NAMALWA (cell line): ENCODE results near the gene PIGU.
A peak's percentile ranks its signal among the peaks of the same experiment; 100 is the strongest.
"Not testable (repeated sequence)": the region's sequence is repeated elsewhere in the genome, so short reads cannot be mapped to it uniquely, and the experiment has no call there.

Experiments used
- DNase-seq: peaks from one replicate; pipeline ENCODE4 v3.0.0-alpha.2; 2015; ENCODE audit warnings: low spot score

Gene PIGU

DNA sequence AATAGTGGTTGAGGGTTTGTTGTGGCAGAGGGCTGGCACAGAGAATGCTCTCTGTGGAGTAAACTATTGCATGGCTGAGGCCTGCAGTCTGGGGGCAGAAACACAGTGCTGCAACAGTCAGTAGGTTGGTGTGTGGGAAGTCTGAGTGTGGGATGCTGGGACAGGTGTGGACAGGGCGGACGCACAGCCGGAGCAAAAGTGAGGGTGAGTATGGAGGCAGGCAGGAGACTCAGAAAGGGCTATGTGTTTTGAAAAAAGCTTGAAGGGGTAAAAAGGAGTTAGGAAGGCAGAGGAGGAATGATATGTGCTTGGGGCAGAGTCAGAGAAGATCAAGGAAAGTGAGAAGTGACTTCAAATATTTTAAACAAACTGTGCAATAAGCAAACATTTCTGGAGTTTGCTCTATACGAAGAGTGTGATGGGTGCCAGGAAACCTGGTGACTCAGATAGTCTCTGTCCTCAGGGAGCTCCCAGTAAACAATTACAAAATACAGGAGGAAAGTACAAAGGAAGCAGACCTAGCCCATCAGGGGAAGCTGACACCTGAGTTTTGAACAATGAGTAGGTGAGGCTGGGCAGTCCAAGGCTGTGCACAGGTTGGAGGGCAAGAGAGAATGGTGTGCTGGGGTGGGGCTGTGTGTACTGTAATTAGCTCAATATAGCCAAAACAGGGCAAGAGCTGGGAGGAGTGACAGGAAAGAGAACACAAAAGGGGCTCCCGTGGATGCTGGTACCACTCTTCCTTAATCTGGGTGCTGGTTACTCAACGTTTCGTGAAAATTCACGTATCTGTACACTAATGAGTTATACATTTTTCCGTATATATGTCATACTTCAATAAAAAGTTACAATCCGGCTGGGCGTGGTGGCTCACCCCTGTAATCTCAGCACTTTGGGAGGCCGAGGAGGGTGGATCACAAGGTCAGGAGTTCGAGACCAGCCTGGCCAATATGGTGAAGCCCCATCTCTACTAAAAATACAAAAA lies 55.2 kb downstream of the PIGU start:
- no peak for DNase-seq

DNA sequence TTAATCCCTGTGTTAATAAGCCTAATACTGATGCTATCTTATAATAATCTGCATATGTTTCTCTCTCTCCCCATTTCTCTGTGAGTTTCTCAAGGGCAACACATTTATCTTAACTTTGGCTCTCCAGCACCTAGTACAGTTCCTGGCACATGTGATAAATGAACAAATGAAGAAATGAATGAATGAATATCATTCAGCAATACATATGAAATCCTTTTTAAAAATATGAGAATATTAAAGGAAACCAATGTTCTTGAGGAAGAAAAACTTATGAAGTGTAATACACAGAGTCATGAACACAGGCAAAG lies 55.9 kb downstream of the PIGU start:
- no peak for DNase-seq

DNA sequence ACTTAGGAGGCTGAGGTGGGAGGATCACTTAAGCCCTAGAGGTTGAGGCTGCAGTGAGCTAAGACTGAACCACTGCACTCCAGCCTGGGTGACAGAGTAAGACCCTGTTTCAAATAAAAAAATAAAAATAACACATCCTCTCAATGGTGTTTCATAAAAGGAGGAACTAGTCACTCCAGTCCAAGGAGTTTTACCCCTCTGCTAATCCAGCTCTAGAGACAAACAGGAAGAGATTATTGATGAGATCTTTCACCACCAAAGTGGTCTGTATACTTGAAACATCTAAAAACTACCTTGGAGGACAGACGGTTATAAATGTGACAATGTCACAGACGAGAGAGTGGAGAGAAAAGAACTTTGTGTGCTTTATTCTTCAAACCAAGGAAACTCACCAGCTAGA lies 58.2 kb downstream of the PIGU start:
- no peak for DNase-seq

DNA sequence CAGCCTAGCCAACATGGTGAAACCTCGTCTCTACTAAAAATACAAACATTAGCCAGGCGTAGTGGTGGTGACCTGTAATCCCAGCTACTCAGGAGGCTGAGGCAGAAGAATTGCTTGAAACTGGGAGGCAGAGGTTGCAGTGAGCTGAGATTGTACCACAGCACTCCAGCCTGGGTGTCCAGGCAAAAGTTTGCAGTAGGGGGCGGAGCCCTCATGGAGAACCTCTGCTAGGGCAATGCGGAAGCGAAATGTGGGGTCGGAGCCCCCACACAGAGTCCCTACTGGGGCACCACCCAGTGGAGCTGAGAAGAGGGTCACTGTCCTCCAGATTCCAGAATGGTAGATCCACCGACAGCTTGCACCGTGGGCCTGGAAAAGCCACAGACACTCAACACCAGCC lies 60.0 kb downstream of the PIGU start:
- not testable (repeated sequence) for DNase-seq

DNA sequence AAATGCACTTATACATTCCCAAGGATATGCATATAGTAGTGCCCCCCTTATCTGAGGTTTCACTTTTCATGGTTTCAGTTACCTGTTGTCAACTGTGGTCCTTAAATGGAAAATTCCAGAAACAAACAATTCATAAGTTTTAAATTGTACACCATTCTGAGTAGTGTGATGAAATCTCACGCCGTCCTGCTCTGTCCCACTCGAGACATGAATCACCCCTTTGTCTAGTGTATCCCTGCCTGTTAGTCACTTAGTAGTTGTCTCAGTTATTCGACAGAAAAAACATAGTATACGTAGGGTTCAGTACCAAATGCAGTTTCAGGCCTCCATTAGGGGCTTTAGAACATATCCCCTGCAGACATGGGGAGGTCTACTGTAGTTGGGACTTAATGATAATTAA lies 61.4 kb downstream of the PIGU start:
- no peak for DNase-seq

DNA sequence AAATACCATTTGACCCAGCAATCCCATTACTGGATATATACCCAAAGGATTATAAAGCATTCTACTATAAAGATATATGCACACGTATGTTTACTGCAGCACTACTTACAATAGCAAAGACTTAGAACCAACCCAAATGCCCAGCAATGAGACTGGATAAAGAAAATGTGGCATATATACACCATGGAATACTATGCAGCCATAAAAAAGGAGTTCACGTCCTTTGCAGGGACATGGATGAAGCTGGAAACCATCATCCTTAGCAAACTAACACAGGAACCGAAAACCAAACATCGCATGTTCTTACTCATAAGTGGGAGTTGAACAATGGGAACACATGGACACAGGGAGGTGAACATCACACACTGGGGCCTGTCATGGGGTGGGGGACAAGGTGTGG lies 64.9 kb downstream of the PIGU start:
- not testable (repeated sequence) for DNase-seq

DNA sequence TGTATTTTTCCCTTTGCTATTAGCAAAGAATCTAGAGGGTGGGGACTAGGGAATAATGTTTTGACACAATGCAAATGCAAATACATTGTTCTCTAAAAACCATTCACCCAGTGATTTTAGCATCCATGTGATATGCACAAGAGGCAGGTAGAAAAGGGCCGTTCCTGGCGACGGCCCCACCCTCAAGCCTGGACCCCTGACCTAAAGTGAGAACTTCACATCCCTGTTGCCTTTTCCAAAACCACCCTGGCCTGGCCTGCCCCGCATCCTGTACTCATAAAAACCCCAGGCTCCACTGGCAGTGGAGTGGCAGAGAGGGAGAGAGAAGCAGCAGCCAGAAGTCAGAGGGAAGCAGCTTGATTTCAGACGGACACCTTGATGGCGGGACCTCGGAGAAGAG lies 69.8 kb downstream of the PIGU start:
- DNase-seq = no peak

DNA sequence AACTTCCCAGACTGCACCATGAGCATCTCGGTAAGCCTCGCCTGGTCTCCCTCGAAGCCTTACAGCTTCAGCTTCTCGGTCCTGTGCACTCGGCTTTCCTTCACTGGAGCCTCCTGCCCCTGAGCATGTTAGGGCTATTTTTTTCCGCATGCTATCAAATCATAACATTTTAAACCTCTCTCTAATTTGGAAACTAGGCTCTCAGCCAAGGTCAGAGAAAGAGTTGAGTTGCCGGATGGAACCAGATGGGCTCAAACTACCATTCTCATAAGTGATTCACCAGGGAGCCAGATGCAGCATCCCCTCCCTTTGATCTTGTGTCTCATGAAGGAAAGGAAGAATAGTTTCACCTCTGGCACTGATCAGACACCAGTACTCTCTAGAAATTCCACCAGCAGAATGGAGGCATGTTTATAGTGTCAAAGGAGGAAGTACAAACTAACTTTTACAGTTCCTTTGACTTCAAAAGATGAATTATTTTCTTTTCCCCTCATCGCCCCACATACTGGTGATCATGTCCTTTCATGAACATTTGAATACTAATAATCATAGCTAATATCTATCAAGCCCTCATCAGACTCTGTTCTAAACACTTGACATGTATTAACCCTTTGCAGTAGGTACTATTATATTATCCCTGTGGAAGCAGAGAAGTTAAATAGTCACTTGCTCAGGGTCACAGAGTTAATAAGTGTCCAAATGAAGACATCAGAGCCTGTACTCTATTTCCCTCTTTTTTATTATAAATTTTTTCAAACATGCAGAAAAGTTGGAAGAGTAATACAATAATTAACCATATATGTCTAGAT lies 71.7 kb downstream of the PIGU start:
- DNase-seq = no peak

DNA sequence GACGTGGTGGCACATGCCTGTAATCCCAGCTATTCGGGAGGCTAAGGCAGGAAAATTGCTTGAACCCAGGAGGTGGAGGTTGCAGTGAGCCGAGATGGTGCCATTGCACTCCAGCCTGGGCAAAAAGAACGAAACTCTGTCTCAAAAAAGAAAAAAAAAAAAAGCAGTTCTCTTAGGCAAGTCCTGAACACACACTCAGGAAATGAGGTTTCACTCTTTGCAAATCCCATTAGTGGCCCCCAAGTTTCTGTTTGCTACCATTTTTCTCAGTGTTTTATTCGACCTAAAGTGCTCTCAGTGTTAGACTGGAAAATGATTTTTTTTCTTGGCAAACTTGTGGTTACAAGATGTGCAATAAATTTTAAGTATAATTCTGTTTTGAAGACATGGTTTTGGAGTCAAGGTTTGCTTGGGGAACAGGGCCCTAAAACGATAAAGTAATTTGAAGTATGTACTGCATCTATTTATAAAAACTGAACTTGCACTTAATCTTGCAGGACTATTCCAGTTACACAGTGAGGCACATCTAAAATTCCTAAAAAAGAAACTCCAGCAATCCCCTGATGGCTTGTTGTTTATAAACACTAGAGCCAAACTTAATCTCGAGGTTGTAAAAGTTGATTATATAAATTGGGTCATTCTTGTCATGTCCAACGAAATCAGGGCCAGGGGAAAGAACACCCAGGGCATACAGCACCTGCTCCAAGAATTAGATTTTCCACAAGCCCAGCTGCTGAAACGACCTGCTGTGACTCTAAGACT lies 75.8 kb downstream of the PIGU start:
- no peak for DNase-seq

DNA sequence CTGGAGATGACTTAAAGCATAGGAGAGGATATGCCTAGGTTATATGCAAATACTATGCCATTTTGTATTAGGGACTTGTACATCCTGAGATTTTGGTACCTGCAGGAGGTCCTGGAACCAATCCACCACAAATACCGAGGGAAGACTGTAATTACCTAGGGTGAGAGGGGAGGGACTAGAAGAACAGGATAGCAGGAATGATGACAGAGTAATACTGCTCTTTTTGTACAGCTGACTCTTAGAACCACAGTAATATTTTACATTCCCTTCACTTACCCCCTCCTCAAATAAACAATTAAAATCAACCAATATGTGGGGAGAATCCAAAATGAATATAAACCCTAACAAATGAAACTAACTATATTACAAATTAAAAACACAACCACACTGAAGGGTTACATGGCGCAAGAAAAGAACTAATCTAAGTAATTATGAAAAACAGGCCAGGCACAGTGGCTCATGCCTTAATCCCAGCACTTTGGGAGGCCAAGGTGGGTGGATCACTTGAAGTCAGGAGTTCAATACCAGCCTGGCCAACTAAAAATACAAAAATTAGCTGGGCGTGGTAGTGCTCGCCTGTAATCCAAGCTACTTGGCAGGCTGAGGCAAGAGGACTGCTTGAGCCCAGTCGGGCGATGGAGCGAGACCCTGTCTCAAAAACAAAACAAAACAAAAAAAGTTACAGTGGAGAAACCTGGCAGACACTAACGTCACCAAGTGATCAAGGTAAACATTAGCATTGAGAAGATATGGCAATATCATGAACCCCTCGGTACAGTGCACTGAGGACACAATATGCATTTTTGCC lies 81.3 kb downstream of the PIGU start:
- DNase-seq = no peak

DNA sequence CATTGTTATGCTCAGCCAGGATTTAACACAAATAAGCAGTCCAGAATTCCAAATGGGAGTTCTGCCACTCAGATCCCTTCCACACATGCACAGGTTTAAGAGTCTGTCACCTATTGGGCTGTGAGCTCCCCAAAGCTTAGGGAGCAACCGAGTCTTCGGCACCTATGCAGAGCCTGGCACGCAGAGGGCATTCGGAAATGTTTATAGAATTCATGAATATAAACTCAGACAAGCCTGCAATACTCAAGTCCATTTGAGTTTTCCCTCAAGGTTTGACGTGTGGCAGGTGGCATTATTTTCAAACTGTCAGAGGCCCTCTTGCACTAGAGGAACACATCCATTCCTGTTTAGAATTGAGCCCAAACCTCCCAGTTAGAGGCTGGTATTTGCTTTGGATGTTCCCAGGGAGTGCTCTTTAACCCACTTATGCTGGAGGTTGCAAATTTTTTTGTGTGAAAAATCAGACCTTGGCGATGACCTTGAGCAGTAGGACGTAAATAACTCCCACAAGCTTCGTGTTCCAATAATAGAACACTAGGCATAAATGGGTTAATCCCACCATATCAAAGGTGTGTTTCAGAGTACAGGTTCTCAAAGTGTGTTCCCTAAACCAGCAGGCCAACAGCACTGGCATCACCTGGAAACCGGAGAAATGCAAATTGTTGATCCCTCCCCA lies 90.3 kb downstream of the PIGU start:
- DNase-seq = no peak

DNA sequence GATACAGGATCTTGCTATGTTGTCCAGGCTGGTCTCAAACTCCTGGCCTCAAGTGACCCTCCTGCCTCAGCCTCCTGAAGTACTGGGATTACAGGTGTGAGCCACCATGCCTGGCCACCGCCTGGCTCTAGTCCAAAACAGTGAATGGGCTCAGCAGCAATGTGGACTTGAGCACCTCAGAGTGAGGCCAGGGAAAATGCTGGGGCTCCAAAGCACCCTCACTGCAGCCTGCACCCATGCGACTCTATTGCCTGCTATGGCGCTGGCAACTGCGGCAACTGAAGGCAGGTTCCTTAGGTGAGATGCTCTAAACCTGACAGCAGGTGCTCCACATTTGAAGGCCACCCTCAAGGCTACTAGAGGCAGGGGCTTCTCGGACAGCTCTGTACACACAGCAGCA lies 91.9 kb downstream of the PIGU start:
- no peak for DNase-seq

DNA sequence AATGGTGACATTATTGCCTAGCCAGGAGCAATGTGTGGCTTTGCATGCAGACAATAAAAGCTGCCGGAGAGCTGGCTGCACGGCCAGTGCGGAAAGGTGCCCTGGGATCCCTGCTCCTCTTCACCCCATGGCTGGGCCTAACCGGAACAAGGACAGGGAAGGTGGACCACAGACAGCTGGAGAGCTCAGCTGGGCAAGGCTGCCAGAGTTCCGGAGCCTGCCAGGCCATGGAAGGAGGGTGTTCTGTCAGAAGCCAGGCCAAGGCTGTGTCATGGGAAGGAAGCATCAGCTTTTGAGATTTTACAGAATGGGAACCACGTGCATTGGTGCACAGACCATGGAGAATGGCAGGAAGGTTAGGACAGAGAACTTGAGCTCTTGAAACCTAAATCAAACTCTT lies 93.3 kb downstream of the PIGU start:
- DNase-seq = no peak

DNA sequence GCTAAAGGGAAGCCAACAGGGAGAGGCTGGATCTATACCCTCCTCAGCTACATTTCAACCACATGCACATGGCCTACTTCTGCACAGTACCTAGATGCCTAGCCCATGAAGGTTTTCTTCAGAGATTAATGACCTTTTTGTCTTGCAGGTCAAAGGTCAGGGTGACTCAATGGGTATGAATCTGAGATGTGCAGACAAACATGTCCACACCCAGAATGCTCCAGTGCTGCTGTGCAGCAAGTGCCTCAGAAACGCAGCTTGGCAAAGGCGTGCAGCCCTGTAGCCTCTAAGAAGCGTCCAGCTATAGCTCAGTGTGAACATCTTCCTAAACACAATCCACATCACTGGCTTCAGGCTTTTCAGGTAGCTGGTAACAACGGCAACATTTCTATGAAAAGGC lies 94.0 kb downstream of the PIGU start:
- no peak for DNase-seq

DNA sequence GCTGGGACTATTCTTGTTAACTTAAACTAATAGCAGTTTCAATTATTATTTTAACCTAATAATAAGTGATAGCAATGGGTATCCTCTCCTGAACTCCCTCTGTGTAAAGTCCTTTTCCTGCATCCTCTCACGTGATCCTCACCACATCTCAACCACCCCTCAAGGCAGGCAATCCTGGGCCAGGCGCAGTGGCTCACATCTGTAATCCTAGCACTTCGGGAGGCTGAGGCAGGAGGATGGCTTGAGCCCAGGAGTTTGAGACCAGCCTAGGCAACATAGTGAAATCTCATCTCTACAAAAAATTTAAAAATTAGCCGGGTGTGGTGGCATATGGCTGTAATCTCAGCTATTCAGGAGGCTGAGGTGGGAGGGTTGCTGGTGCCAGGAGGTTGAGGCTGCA lies 94.7 kb downstream of the PIGU start:
- DNase-seq = no peak

DNA sequence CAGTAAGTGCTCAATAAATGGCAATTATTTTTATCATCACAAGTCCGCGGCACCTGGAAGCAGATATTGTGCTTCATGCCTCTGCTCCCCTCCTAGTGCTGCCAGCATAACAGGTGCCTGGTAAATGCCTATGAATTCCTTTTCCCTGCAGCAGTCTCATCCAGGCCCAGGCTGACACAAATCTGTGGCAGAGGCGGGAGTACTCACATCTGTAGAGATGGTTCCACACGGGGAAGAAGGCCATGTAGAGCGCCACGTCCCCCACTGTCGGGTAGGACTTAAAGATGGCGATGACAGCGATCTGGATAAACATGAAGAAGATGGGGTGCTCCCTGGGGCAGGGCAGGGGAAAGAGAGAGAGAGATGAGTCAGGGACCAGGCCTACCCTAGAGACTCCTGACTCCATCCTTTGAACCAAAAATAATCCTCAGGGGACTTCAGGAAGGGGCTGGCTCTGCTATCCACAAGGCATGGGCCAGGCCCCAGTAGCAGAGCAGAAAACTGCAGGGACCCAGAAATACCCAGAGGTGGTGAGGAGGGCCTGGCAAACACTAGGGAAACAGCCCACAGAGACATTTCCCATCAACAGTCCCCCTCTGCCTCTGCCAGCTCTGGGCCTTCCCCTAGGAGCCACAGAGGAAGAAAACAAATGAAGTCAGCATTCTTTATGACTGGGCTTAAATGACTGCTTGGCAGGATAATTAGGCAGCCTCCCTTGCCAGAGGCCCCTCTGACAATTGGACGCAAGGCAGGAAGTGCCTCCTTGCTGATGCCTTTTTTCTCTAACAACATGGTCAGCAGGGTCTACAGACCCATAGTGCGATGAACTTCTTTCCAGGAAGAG lies 95.3 kb downstream of the PIGU start:
- DNase-seq = no peak

DNA sequence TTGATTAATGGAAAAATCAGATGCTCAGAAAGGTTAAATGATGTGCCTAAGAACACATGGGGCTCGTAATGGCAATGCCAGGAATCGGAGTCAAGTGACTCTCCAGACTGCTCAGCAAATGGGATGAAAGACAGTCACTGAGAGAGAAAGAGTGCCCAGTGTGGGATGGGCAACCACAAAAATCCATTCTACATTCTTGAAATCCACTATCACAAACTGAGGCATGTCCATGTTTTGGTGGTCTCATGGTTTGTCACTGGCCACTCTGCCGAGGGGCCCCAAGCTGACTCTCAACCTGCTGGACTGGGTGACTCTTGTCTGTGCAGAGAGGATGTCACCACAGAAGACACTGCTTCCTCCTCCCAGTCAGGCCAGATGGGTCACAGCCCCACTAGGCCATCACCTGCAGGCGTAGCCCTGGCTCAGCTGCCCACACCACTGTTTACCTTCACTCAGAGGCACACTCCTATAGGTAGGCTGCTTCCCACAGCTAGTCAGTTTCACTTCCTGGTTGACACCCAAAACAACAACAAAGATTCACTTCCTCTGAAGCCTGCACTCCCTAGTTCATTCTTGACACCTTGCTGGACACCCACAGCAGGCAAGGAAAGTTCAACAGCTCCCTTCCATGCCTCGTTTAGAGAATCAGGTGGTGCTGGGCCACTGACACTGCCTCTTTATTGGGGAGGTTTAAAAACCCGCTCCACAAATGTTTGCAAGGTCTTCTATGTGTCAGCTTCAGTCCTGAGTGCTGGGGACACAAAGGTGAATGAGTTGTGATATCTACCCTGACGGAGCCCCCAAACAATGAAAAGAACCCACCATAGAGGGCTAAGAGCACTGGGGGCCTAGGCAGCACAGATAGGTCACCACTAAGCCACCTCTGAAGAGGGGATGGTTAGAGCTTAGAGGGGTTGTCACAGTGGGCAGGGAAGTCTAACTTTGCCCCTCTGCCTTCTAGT lies 96.6 kb downstream of the PIGU start:
- peak; percentile 70 for DNase-seq

DNA sequence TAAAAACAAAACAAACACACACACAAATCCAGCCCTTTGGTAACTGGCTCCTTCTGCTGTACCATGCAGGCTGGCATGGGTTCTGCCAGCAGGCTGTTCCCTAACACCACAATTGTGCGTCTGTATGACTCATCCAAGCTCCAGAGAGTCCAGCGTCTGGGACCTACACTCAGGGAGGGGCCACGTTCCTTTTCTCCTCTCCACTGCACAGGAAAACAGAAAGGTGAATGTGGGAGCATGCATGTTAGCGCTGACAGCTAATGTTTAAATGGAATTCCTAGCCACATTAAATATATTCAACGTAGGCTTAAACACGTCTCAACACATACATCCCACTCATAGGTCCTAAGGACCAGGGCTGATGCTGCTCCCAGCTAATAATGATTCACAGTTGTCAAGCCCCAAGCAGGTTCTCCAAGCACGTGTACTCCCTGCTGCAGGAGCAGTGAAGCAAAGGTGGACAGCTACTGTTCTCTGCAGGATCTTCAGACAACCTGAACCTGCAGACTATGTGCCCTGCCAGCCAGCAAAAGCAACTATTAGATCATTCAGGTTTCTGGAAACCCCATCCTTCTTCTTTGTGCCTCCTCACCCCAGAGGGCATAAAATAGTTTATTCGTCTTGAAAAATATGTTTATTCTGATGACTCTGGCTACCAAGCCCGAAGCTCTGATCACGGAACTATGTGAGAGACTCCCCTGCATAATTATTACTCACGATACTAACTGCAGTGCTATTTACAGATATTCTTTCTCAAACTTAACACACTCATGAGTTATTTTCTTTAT lies 97.5 kb downstream of the PIGU start:
- DNase-seq = no peak
